Measurements from ENCODE around the gene ZDHHC8.

Gene ZDHHC8

GRCh38 chr22:20173772-20174171, 42.2 kb downstream of the ZDHHC8 start:
- Histone ChIP-seq H3K27me3 (ENCODE audit: low read depth, low read length) (peaks cover 8% of the 10 kb centered on the region; the same call in 1 of the 2 replicates), H3K4me3 (ENCODE audit: low read length) (no peak overlapping the region), H3K79me2 (ENCODE audit: low read length) (no peaks in the 10 kb centered on the region), H3K9ac (ENCODE audit: low read length) (no peak overlapping the region), H3K4me2 (ENCODE audit: low read length) (no peak overlapping the region), H3K36me3 (replicated peaks; ENCODE audit: low read depth, low read length) (no peaks in the 10 kb centered on the region), H2AFZ (ENCODE audit: low read depth, low read length) (no peak overlapping the region), H4K20me1 (ENCODE audit: insufficient read depth, low read length) (no peaks in the 10 kb centered on the region), H3K9me3 (ENCODE audit: insufficient read depth, low read length) (no peaks in the 10 kb centered on the region), H3K27ac (ENCODE audit: low read length) (no peak overlapping the region), H3K4me1 (ENCODE audit: low read length) (no peaks in the 10 kb centered on the region)
- no peak for TF ChIP-seq CTCF (IDR thresholded peaks at IDR 0.05; ENCODE audit: low read depth, low read length)
- TF ChIP-seq EZH2phosphoT487 (IDR thresholded peaks at IDR 0.05; ENCODE audit: low read depth), result no peak

GRCh38 chr22:20174785-20175596, 43.4 kb downstream of the ZDHHC8 start:
- Histone ChIP-seq H3K9ac (ENCODE audit: low read length) (no peak overlapping the region), H3K27me3 (ENCODE audit: low read depth, low read length) (peaks cover 8% of the 10 kb centered on the region; the same call in 1 of the 2 replicates)
- TF ChIP-seq EZH2phosphoT487 (IDR thresholded peaks at IDR 0.05; ENCODE audit: low read depth), result no peak
- no peak for TF ChIP-seq CTCF (IDR thresholded peaks at IDR 0.05; ENCODE audit: low read depth, low read length)

GRCh38 chr22:20175597-20175900, 43.9 kb downstream of the ZDHHC8 start:
- no peak overlapping the region for H3K9ac ChIP-seq (ENCODE audit: low read length)
- TF ChIP-seq EZH2phosphoT487 (IDR thresholded peaks at IDR 0.05; ENCODE audit: low read depth) (no peak), CTCF (IDR thresholded peaks at IDR 0.05; ENCODE audit: low read depth, low read length) (no peak)
- no peaks in the 10 kb centered on the region for H3K79me2 ChIP-seq (ENCODE audit: low read length)
- H3K27me3 ChIP-seq (ENCODE audit: low read depth, low read length), result peaks cover 3% of the 10 kb centered on the region; the same call in 1 of the 2 replicates
- H3K27ac ChIP-seq (ENCODE audit: low read length), result no peak overlapping the region
- H3K4me1 ChIP-seq (ENCODE audit: low read length), result no peaks in the 10 kb centered on the region
- no peak overlapping the region for H3K4me2 ChIP-seq (ENCODE audit: low read length)
- H3K36me3 ChIP-seq (replicated peaks; ENCODE audit: low read depth, low read length), result no peaks in the 10 kb centered on the region
- no peak overlapping the region for H2AFZ ChIP-seq (ENCODE audit: low read depth, low read length)
- no peaks in the 10 kb centered on the region for H4K20me1 ChIP-seq (ENCODE audit: insufficient read depth, low read length)
- H3K4me3 ChIP-seq (ENCODE audit: low read length), result no peak overlapping the region
- no peaks in the 10 kb centered on the region for H3K9me3 ChIP-seq (ENCODE audit: insufficient read depth, low read length)

More at GRCh38 chr22:20174785-20175596, 43.4 kb downstream of the ZDHHC8 start:
- Histone ChIP-seq H3K79me2 (ENCODE audit: low read length) (no peaks in the 10 kb centered on the region), H4K20me1 (ENCODE audit: insufficient read depth, low read length) (no peaks in the 10 kb centered on the region), H3K4me2 (ENCODE audit: low read length) (no peak overlapping the region), H3K27ac (ENCODE audit: low read length) (no peak overlapping the region), H3K9me3 (ENCODE audit: insufficient read depth, low read length) (no peaks in the 10 kb centered on the region), H3K4me1 (ENCODE audit: low read length) (no peaks in the 10 kb centered on the region), H2AFZ (ENCODE audit: low read depth, low read length) (no peak overlapping the region), H3K36me3 (replicated peaks; ENCODE audit: low read depth, low read length) (no peaks in the 10 kb centered on the region), H3K4me3 (ENCODE audit: low read length) (no peak overlapping the region)

- H3K36me3 ChIP-seq (replicated peaks; ENCODE audit: low read depth, low read length), result no peaks in the 10 kb centered on the region
Observed at GRCh38 chr22:20176421-20177085, 44.9 kb downstream of the ZDHHC8 start.

More at GRCh38 chr22:20176421-20177085, 44.9 kb downstream of the ZDHHC8 start:
- H3K4me1 ChIP-seq (ENCODE audit: low read length), result no peaks in the 10 kb centered on the region
- H4K20me1 ChIP-seq (ENCODE audit: insufficient read depth, low read length), result no peaks in the 10 kb centered on the region
- H3K4me3 ChIP-seq (ENCODE audit: low read length), result no peak overlapping the region
- H3K9me3 ChIP-seq (ENCODE audit: insufficient read depth, low read length), result no peaks in the 10 kb centered on the region
- no peaks in the 10 kb centered on the region for H3K27me3 ChIP-seq (ENCODE audit: low read depth, low read length)
- TF ChIP-seq CTCF (IDR thresholded peaks at IDR 0.05; ENCODE audit: low read depth, low read length) (no peak), EZH2phosphoT487 (IDR thresholded peaks at IDR 0.05; ENCODE audit: low read depth) (no peak)
- no peaks in the 10 kb centered on the region for H3K79me2 ChIP-seq (ENCODE audit: low read length)
- H3K27ac ChIP-seq (ENCODE audit: low read length), result no peak overlapping the region
- no peak overlapping the region for H3K4me2 ChIP-seq (ENCODE audit: low read length)
- no peak overlapping the region for H2AFZ ChIP-seq (ENCODE audit: low read depth, low read length)
- H3K9ac ChIP-seq (ENCODE audit: low read length), result no peak overlapping the region

Data from OCI-LY3 (cell line).